Testis (tissue), 3 donors: Measurements from ENCODE around the gene OR11H6. TPM values are rescaled to one million over a fixed set of nuclear protein-coding genes. Genes with fewer than 3 reads are reported as not detected.
"Not testable (repeated sequence)": the region's sequence is repeated elsewhere in the genome, so short reads cannot be mapped to it uniquely, and the experiment has no call there.

Source experiments
- DNase-seq: peaks from one replicate; pipeline ENCODE4 v3.0.0-alpha.2; 2019
- H3K27ac ChIP-seq, 2 donors: fragments of 200-600 bp; sonication (generic); one replicate each; pipeline ENCODE4 v1.5.1; 2019
- H3K27me3 ChIP-seq: fragments of 200-600 bp; sonication (generic); one replicate; pipeline ENCODE4 v1.5.1; 2019
- H3K36me3 ChIP-seq: fragments of 200-600 bp; sonication (generic); one replicate; pipeline ENCODE4 v1.5.1; 2017; ENCODE audit warnings: low read depth; ENCODE audit errors: missing control alignments
- H3K4me1 ChIP-seq: fragments of 200-600 bp; sonication (generic); one replicate; pipeline ENCODE4 v1.5.1; 2019
- H3K4me3 ChIP-seq, 2 donors: fragments of 200-600 bp; sonication (generic); one replicate each; pipeline ENCODE4 v1.5.1; 2017 to 2019
- H3K9me3 ChIP-seq: fragments of 200-600 bp; sonication (generic); one replicate; pipeline ENCODE4 v1.5.1; 2017
- CTCF ChIP-seq, 3 experiments: fragments of 450-650 bp in 2 of 3; fragments of 200-600 bp in 1 of 3; sonication (generic) in 1 of 3; IDR thresholded peaks; one replicate each; pipeline ENCODE4 v1.5.1; 2016 to 2019; ENCODE audit warnings: antibody characterized with exemption in 3 of 3, mild to moderate bottlenecking in 2 of 3, moderate library complexity in 1 of 3
- POLR2A ChIP-seq: fragments of 450-650 bp; IDR thresholded peaks from one replicate; pipeline ENCODE4 v1.6.1; 2017; ENCODE audit warnings: antibody characterized with exemption, mild to moderate bottlenecking, moderate library complexity
- WGBS, 2 donors: methylation state at CpG; one replicate each; pipeline ENCODE4 v1.1.5; 2018; 5-methylcytosine and 5-hydroxymethylcytosine counted together
- intact Hi-C: fragments of 100-400 bp; cut with DNase I; formaldehyde crosslinking; loops from one replicate; pipeline ENCODE4 v1.15.1; 2023; ENCODE audit warnings: low total_unique reads
- polyA plus RNA-seq: library from polyadenylated mRNA; stranded (reverse); fragments of 350-450 nt; fragmentation: Illumina TruSeq; extraction: RNeasy Lipid Tissue Mini Kit (QIAGEN cat#74804); gene quantifications from one replicate; pipeline ENCODE4 v1.2.3, GENCODE V29; 2014; ENCODE audit warnings: low read depth, low replicate concordance; ENCODE audit not compliant: insufficient read depth
- total RNA-seq, 2 donors: library from RNA; depleted of rRNA; stranded (reverse); fragments of >200 nt; gene quantifications; one replicate each; pipeline ENCODE4 v1.2.3, GENCODE V29; 2016

Gene OR11H6
- total and polyA plus RNA-seq, 3 donors from 2014 or later = not detected

DNA sequence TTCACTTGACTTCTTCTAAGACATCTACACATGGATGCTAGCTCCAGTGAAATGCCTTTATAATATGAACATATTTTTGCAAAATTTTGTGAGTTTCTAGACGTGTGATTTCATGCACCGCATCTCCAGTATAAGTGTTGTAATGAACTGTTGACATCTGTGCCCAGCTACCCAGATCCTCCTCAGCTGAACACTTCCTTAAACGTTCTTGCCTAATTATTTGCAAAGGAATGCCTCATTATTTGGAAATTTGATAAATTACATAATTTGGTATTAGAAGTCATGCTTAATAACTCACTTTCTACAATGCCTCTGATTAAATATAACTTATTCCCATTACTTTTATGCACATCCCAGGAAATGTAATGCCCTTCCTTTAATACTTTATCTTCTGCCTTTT lies 18.8 kb upstream of the OR11H6 start:
- WGBS, 2 donors = 61 to 72% methylated on average over 3 of the region's 3 CpGs
- no peaks in the 10 kb centered on the region for H3K9me3 ChIP-seq
- TF ChIP-seq POLR2A = no peak
- TF ChIP-seq CTCF (IDR thresholded peaks at IDR 0.05) = no peak
- no peak overlapping the region for H3K4me3 ChIP-seq
- intact Hi-C loops = no loop called here
- no peaks in the 10 kb centered on the region for H3K36me3 ChIP-seq
- H3K4me1 ChIP-seq = no peaks in the 10 kb centered on the region
- DNase-seq = no peak
- no peaks in the 10 kb centered on the region for H3K27me3 ChIP-seq
- H3K27ac ChIP-seq = no peak overlapping the region

- Histone ChIP-seq H3K9me3 (no peaks in the 10 kb centered on the region), H3K36me3 (no peaks in the 10 kb centered on the region), H3K27me3 (no peaks in the 10 kb centered on the region), H3K27ac (no peak overlapping the region), H3K4me1 (no peaks in the 10 kb centered on the region), H3K4me3 (no peak overlapping the region)
- intact Hi-C loops = no loop called here
- 96 to 97% methylated on average over 2 of the region's 2 CpGs for WGBS, 2 donors
- DNase-seq = no peak
- TF ChIP-seq POLR2A (no peak), CTCF (IDR thresholded peaks at IDR 0.05) (no peak)
Measured at GRCh38 chr14:20209595-20209994, 13.9 kb upstream of the OR11H6 start.

GRCh38 chr14:20212406-20212805 lies 11.1 kb upstream of the OR11H6 start:
- H3K36me3 ChIP-seq, H3K4me1 ChIP-seq, H3K27me3 ChIP-seq, intact Hi-C loops, DNase-seq, H3K27ac ChIP-seq, H3K9me3 ChIP-seq: not testable (repeated sequence)
- 91 to 100% methylated on average over 5 to 14 of the region's 28 CpGs for WGBS, 2 donors
- peak overlapping the region; percentile 12 to 32 for H3K4me3 ChIP-seq

DNA sequence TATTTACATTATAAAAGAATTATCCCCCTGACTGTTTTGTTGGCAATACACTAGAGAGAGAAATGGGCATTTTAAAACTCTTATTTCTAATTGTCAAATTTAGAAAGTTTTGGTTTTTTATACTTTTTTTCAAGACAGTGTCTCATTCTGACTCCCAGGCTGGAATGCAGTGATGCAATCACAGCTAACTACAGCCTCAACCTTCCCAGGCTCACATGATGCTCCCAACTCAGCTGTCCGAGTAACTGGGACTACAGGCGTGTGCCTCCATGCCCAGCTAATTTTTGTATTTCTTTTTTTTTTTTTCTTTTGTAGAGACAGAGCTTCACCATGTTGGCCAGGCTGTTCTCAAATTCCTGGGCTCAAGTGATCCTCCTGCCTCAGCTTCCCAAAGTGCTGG lies 8.3 kb upstream of the OR11H6 start:
- no peak for DNase-seq
- no peak overlapping the region for H3K27ac ChIP-seq
- H3K36me3 ChIP-seq = no peaks in the 10 kb centered on the region
- H3K9me3 ChIP-seq = no peaks in the 10 kb centered on the region
- no peaks in the 10 kb centered on the region for H3K4me1 ChIP-seq
- no peak overlapping the region for H3K4me3 ChIP-seq
- WGBS, 2 donors = 86 to 95% methylated on average over 2 of the region's 2 CpGs
- no peaks in the 10 kb centered on the region for H3K27me3 ChIP-seq
- TF ChIP-seq CTCF (IDR thresholded peaks at IDR 0.05) = no peak
- TF ChIP-seq POLR2A = no peak
- intact Hi-C loops = no loop called here

DNA sequence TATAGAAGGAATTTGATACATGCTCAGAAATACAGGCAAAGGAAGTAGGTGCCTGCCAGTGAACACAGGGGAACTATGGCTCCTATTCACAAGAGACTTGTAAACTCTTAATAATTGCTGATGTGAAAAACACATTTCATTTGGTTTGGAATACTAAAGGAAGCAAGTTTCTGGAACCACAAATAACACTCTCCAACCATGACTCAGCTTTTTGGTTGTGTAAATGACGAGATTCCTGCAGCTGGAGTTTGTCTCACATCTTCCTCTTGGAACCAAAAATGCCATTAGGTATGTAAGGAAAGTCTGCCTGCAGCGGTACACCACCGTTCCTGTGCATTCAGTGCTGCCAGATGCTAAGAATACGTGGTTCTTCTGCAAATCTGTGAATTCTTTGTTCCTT lies 4.5 kb upstream of the OR11H6 start:
- intact Hi-C loops = no loop called here
- no peak overlapping the region for H3K27ac ChIP-seq
- no peaks in the 10 kb centered on the region for H3K9me3 ChIP-seq
- TF ChIP-seq POLR2A (no peak), CTCF (IDR thresholded peaks at IDR 0.05) (no peak)
- H3K4me3 ChIP-seq = no peak overlapping the region
- no peaks in the 10 kb centered on the region for H3K27me3 ChIP-seq
- H3K36me3 ChIP-seq = no peaks in the 10 kb centered on the region
- DNase-seq = no peak
- H3K4me1 ChIP-seq = no peaks in the 10 kb centered on the region
- WGBS, 2 donors = 58 to 63% methylated on average over 4 of the region's 4 CpGs
